Fibroblast of lung (primary cell): Measurements from ENCODE around the gene VAMP4.

Experiments used
- EZH2 ChIP-seq: IDR thresholded peaks from 2 replicates; pipeline ENCODE4 v1.5.1; 2012; ENCODE audit warnings: low read length, control low read depth, mild to moderate bottlenecking; ENCODE audit errors: missing control alignments
- TF ChIP-seq, protein P1 (sequence below), 2 donors: IDR thresholded peaks in 1 of 2; conservative IDR thresholded peaks in 1 of 2; 1 replicate in 1 of 2; 2 replicates in 1 of 2; pipeline ENCODE4 v1.5.1; 2011 to 2012; ENCODE audit warnings: low read length in 2 of 2, control low read depth in 1 of 2, inconsistent platforms in 1 of 2, low read depth in 1 of 2, mild to moderate bottlenecking in 1 of 2

DNA sequence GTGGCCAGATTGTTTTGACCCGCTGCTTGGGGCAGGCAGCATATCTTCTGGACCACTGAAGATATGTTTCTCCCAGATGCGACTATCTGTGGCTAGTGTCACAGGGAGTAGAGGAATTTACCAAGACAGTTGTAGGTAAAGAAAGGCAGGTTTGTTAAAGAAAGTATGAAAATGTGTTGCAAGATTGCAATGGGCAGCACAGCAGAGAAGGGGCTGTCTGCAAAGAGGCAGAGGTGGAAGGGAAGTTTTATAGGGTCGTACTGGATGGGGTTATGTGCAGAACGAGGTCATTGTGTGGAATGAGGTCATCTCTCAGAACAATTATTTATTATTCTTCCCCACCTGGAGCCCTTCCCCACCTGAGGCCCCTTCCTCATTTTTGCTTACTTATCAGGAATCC lies 15.0 kb upstream of the VAMP4 start:
- TF ChIP-seq, protein P1, sequence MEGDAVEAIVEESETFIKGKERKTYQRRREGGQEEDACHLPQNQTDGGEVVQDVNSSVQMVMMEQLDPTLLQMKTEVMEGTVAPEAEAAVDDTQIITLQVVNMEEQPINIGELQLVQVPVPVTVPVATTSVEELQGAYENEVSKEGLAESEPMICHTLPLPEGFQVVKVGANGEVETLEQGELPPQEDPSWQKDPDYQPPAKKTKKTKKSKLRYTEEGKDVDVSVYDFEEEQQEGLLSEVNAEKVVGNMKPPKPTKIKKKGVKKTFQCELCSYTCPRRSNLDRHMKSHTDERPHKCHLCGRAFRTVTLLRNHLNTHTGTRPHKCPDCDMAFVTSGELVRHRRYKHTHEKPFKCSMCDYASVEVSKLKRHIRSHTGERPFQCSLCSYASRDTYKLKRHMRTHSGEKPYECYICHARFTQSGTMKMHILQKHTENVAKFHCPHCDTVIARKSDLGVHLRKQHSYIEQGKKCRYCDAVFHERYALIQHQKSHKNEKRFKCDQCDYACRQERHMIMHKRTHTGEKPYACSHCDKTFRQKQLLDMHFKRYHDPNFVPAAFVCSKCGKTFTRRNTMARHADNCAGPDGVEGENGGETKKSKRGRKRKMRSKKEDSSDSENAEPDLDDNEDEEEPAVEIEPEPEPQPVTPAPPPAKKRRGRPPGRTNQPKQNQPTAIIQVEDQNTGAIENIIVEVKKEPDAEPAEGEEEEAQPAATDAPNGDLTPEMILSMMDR (conservative IDR thresholded peaks at IDR 0.05 in 1 of 2, IDR thresholded peaks at IDR 0.05 in 1 of 2; ENCODE audit: low read depth in 1 of 2, low read length in 2 of 2): no peak
- no peak for TF ChIP-seq EZH2
